A204.1 (cell line): Measurements from ENCODE around the gene ABHD15.

Experiments used
- FAIRE-seq: peaks from 2 replicates; lab custom pipeline; 2012; peaks lifted over from hg19 to GRCh38; lab: Jason Lieb, UNC

The ABHD15 gene

DNA sequence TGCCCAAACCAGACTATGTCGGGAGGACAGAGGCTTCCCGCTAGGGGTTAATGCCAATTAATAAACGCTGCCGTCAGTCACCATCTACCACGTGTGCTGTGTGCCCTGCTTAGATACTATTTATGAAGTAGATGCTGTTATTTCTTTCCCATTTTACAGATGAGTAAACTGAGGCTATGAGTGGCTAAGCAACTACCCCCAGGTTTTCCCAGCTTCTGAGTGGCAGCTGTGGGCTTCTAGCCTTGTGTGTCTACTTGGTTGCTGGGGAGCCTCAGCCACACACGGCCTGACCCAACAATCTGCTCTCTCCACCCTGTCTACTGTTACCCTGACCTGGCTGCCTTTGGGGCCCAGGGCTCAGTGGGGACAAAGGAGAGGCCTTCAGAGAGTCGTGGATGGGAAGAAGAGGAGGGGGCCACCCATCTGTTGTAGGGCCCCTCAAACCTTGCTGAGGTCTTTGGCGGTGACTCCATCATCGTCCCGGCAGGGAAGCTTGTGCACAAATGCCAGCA lies 15.5 kb upstream of the ABHD15 start:
- FAIRE-seq: no peak

DNA sequence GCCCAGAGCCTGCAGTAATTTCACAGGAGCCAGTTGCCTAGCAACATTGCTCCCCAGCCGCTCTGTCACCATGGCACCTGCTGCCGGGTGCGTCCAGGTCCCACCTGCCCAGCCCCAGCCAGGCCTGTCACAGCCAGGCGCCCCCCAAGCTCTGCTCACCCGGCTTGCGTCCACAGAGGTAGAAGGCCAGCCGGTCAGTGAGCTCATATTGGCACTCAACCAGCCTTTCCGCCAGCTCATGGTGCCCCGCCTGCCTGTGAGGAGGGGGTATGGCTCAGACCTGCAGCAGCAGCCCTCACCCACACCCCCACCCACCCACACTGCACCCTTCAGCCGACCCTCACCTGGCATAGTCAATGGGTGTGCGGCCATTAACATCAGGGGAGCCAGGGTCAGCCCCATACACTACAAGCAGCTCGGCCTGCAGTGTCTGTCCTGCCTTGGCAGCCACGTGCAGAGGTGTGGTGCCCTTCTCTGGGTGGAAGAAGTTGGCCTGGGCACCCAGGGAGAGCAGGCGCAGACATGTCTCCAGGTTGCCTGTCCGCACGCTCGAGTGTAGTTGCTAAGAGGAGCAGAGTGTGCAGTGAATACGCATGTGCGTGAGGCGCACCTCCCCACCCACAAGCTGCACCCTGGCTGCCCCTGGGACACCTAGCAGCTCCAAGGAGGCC lies 14.9 kb upstream of the ABHD15 start:
- no peak for FAIRE-seq

DNA sequence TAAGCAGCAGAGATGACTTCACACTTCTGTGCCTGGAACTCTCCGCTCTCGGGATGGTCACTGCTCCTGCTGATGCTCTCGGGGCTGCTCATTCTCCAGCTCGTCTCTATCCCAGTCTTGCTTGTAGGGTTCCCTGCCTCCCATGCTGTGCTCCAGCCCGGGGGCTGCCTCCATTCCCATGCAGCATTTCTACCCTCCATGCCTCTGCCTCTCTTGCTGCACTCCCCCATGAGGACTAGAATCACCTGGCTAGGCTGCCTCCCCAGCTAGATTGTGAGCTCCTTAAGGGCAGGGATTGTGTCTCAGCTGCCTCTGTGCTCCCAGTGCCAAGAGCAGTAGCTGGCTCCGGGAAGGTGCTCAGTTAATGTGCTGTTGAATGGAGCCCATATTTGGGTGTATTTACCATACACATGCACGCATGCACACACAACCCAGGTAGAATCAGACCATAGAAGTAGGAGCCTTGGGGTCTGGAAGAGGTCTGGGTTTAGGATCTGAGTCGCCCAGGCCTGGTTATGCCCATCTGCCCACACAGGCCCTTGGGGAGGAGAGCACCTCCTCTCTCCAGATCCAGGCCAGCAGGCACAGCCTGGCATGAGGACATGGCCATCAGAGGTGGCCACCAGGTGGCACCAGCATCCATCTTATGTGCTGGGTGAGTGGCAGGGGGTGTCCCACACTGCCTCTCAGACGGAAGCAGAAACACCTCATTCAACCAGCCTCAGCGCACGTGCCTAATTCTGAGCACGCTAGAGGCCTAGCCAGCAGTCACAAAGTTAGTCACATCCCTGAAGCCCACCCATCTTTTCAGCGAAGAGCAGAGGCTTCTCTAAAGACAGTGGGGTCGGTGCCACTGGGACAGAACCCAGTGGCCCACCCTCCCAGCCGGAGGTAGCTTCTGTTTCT lies 13.3 kb upstream of the ABHD15 start:
- no peak for FAIRE-seq

DNA sequence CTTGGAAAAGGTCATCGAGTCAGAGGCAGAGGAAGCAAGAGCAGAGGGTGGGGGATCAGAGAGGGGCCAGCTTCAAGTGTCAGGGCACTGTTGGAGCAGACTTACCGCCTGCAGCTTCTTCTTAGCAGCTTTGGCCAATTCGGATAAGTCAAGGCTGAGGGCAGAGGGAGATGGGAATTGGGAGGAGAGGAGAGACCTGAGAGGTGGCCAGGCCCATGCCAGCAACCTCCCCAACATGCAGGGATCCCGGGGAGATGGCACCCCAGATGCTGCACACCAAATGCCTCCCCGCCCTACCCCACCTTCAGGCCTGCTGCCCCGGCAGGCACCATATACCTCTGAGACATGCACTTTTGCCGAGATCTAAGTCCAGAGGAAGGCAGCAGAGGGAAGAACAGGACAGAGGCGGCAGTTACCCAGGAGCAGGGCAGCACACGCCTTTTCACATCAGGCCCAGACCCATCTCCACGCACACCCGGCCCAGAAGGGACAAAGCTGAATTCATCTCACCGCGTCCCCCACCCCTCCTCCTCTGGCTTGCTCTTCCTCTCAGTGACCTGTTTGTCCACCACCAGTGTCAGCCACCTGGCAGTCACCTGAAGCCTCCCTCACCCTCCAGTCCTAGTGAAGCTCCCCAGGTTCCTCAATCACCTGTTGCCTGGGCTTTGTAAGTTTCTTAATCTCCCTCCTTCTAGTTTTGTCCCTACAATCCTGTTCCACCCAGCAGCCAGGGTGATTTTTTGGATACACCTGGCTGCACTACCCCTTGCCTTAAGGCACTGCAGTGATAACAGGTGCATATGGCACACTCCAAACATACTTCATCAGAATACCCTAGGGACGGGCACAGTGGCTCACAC lies 12.0 kb upstream of the ABHD15 start:
- no peak for FAIRE-seq

DNA sequence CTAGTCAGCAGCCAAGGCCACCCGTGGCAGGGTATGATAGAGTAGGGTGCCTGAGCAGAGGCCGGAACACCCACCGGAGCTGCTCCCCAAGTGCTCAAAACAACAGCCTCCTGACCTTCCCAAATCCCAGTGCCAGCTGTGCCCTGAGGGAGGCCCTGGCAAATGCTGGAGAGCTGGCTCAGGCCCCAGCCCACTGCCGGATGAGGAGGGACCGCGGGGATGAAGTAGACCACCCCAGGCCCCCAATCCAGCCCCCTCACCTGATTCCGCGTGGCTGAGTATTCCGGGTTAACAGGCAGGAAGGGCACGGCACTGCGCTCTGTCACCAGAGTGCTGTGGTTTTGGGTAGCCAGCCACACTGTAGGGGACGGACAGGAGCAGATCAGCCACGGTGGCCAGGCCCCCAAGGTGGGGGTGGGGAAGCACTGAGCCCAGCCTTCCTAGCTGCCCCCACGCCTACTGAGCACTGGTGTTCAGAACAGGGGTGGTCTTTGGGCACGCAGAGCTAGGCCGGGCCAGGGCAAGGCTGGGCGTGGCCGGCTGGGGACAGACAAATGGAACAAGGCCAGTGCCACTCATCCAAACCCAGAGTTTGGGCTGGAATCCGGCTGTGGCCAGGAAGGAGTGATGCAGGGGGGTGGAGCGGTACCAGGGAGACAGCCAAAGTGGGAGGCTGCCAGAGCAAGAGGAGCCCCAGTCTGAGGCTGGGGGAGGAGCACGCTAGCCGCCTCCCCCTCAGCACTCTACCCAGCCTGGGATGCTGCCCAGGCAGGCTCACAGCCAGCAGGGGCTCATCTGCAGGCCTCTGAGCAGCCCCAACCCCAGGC lies 10.8 kb upstream of the ABHD15 start:
- FAIRE-seq: no peak

DNA sequence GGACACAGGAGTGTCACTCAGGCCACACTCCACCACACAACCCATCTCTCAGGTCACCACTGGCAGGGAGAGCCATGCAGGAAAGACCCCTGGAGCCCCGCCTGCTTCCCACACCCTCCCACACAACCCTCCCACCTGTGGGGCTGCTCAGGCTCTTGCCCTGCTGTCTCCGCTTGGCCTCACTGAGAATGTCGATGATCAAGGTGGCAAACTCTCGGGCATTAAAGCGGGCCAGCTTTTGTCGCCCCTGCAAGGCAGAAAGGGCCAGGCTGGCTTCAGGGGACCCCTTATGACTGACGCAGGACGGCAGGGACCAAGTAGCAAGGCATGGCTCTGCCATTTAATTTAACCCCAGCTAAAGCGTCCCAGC lies 10.1 kb upstream of the ABHD15 start:
- FAIRE-seq: no peak

DNA sequence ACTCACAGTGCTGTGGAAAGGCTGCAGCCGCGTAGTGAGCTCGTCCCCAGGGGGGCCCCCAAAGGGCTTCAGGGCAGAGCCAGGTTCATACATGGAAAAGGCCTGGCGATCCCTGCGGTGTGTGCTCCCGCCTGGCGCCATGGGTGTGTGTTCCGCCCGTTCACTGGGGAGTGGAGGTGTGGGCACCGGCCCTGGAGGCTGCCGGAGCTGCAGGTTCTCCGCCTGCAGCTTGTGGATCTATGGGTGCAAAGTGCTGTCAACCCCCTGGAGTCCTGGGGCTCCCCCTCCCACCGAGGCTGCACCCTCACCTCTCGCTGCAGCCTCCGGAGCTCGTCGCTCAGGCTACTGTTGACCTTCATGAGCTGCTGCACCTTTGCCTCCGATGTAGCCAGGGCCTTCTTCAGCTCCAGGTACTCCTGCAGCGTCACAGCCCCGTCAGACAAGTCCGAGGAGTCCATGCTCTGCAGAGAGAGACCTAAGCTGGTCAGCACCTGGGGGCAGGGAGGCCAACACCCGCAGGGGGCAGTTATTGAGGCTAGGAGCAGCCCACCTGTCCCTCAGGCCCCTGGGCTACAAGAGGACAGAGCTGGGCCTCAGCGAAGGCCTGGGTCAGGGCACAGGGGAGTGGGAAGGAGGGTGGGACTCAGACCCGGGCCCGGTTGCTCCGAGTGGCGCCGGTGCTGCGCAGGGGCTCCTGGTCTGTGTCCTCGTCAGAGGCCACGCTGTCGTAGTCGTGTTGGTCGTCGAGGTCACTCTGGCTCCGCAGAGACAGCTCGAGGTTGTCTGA lies 9.6 kb upstream of the ABHD15 start:
- no peak for FAIRE-seq

DNA sequence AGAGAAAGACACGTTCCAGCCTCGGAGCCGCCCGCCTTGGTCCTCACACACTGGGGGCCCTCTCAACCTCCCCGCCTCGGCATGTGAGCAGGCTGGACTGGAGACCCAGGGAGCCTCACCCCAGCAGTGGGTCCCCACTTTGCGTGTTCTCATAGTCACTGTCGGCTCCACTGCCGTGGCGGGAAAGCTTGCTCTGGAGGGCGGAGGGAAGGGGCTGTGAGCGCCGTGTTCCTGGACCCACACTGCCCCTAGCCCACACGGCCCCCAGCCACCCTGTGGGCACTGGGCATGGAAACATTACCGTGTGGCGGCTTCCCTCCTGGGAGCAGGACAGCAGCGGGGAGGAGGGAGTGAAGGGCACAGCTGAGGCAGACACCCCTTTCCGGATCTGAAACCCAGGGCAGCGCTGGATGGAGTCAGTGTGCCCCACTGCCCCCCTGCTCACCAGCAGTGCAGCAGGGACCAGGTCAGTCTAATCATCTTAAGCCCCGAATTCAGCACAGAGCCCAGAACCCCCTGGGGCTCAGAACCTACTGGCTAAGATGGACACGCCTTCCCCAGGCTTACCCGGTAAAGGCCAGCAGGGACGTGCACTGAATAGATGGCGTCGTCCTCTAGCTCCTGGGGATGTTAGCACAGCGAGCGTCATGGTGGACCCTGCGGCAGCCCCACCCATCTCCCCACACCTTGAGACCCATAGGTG lies 8.8 kb upstream of the ABHD15 start:
- FAIRE-seq: no peak

DNA sequence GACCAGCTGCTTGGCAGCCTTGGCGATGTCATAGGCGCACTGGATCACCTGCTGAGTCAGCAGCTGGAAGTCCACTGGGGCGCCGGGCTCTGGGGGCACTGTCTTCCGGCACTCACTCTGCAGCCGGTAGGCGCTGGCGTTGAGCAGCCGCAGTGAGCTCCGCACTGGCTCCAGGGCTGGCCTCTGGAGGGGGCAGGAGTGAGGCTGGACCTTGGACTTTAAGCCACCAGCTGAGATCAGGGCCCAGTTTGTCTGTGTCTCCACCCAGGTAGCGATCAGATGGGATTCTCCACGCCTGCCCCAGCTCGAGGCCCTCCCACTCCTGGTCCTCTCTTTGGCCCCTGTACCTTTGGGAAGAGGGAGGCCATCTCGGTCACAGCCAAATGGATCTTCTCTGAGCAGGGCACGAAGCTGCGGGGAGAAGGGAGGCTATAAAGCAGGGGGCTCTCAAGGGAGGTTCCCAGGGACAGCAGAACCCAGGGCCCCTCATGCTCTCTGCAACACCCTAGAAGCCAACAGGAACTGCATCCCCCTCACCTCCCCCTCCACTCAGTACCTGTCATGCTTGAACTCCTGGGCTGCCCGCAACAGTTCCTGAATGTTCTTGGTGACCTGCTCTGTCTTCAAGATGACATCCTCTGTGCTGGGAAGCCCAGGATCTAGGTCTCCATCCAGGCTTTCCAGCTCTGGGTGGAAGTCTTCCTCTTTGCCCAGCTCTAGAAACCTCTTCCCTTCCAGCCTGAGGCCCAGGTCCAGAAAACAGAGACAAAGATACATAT lies 8.1 kb upstream of the ABHD15 start:
- FAIRE-seq: no peak

DNA sequence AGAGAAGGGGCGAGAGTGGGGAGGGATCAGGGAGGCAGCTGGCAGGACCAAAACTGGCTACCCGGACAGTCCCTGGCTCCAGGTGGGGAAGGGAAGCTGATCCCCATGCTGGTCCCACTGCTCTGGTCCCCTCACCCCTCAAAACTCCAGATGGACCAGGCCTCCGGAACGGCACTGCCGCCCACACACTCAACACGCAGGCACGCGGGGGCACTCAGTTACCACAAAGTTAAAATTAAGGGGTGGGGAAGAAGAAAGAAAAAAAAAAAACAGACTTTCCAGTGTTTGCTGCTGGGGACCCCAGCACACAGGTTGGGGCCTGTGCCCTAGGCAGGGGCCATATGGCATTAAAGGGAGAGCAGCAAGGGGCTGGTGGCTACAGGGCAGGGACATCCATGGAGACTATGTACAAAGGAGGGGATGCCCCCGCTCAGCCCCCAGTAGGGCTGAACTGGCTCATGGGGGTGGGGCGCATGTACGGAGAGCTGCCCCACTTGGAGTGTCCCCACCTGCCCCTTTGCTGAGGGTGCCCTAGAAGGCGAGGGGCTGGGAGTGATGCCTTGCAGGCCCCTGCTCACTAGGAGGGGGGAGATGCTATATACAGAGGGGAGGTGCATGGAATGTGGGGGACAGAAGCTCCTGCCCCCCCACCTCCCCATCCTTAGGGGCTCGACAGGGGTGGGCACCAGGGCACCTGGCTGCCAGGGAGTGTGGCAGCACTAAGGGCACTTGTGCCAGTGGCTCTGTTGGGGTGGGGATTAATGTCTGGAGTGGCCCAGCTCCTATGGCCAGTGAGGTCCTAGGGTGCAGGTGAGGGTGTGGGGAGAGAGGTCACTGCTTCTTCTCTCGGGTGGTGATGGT lies 7.3 kb upstream of the ABHD15 start:
- FAIRE-seq: no peak

DNA sequence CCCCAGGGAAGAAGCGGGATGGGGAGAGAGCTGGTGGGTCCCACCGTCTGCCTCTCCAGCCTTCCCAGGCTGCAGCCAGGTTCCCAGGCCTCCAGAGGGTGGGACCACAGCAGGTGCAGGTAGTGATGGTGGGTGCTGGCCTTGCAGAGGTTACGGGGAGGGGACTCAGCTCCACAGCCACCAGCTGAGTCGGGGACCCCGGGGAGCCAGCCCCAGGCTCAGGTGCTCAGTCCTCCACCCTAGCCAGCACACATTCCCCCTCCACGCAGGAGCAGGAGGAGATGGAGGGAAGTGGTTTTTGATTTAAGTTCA lies 6.7 kb upstream of the ABHD15 start:
- FAIRE-seq: no peak

DNA sequence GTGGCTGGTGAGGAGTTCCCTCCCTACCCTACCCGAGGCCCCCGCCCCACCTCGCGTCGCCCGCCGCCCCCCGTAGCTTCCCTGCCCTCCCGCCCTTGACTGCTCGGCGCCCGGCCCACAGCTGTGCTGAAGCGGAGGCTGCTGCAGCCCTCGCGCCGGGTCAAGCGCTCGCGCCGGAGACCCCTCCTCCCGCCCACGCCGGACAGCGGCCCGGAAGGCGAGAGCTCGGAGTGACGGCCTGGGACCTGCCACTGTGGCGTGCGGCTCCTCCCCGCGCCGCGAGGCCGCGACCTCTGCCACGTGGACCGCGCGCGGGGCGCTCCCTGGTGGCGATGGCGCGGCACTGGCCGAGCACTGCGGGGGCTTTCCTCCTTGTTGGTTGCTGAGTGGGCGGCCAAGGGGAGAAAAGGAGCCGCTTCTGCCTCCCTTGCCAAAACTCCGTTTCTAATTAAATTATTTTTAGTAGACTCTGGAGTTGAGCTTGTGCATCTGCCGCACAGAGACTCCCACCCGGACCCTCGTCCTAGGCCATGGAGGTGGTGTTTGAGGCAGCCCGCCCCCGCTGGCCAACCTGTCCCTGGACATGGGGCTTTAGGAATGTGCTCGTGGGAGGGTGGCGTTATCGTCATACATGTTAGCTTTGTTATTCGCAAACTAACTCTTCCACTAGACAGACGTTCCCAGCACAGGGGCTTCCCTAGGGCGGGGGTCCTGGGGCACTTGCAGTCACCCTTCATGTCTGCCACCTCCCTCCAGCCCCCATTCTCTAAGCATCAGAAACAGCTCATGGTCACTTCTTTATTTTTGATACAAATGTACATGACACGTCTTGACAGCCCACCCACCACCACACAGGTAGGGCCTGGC lies 6.1 kb upstream of the ABHD15 start:
- no peak for FAIRE-seq

DNA sequence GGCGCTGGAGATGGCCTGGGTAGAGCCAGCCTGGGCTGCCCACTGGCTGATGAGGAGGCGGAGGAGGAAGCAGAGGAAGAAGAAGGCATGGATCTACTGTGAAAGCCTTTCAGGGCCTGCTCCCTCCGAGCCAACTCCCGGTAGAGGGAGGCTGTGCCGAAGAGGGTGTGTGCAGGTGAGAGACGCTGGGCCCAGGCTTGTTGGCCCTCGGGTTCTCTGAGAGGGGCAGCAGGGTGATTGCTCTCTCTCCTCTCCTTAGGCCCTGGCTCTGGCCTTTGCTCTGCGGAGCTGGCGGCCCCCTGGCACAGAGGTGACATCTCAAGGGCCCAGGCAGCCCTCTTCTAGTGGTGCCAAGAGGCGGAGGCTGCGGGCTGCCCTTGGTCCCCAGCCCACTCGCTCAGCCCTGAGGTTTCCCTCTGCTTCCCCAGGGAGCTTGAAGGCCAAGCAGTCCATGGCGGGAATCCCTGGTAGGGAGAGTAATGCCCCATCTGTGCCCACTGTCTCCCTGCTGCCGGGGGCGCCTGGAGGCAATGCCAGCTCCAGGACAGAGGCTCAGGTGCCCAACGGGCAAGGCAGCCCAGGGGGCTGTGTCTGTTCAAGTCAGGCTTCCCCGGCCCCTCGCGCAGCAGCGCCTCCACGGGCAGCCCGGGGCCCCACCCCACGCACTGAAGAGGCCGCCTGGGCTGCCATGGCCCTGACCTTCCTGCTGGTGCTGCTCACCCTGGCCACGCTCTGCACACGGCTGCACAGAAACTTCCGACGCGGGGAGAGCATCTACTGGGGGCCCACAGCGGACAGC lies 5.2 kb upstream of the ABHD15 start:
- FAIRE-seq: no peak

DNA sequence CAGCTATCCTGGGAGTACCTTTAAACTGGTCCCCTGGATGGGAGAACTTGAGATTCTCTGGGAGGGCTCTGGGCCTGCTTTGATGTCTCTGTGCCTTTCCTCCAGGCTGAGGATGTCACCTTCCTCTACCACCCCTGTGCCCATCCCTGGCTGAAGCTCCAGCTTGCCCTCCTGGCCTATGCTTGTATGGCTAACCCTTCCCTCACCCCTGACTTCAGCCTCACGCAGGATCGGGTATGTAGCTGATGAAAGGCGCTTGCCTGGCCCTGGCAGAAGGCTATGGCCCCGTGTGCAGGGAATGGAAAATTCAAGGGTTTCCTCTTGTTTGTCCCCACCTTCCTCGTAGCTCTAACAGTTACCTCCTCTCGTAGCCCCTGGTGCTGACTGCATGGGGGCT lies 4.6 kb upstream of the ABHD15 start:
- no peak for FAIRE-seq

DNA sequence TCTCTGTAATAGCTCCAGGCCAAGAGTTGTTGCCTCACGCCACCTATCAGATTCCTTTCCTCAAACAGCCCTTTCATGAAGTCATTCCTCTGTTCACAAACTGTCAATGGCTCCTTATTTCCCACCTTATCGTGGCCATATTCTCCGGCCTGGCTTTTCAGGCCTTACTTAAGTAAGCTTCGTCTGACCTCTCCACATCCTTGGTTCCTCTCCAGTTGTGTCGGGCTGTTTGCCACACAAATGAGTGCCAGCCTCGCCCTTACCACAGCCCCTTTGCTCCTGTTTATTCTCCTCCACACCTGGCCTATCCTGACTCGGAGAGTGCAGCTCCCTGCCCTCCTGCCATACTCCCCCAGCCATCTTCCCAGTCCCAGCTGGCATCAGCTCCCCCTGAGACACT lies 3.7 kb upstream of the ABHD15 start:
- no peak for FAIRE-seq

DNA sequence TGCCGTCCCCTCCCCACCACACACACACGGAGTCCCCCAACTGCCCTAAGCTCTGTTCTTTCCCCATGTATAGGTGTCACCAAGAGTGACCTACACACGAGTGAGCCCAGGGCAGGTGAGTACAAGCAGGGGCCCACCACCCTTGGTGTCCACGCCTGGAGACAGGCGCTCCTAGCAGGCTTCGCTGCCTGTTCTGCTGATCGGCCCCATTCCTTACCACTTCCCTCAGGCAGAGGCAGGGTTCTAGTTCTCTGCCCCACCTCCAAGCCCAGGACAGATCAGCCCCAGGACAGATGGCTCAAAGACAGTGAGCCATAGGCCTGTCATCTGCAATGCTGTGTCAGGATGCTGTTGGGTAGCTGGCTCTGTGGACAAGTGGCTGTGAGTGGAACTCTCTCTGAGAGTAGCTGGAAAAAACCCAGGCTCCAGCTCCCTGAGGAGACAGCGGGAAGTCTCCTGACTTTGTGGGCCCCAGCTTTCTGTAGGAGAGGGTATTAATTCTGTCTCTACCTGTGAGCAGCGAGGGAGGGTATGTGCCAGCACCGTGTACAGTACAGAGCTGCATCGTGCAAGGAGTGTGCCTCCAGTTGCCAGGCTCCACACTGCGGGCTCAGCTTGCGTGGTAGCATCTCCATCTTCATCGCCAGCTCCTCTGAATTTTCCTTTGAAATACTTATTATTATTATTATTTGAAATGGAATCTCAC lies 2.6 kb upstream of the ABHD15 start:
- FAIRE-seq: no peak
